ENCODE data around the gene TMEM141.
"Not testable (repeated sequence)": the region's sequence is repeated elsewhere in the genome, so short reads cannot be mapped to it uniquely, and the experiment has no call there.

TMEM141 gene

GRCh38 chr9:136820971-136821825, 30.1 kb downstream of the TMEM141 start:
- DNase-seq, result no peak

GRCh38 chr9:136821826-136822544, 30.8 kb downstream of the TMEM141 start:
- DNase-seq, result no peak

- DNase-seq, result no peak
Measured at GRCh38 chr9:136823136-136824046, 32.2 kb downstream of the TMEM141 start.

- no peak for DNase-seq
Measured at GRCh38 chr9:136824496-136825225, 33.5 kb downstream of the TMEM141 start.

GRCh38 chr9:136825295-136826187, 34.4 kb downstream of the TMEM141 start:
- no peak for DNase-seq

- DNase-seq, result no peak
Measured at GRCh38 chr9:136826188-136826541, 35.0 kb downstream of the TMEM141 start.

GRCh38 chr9:136826703-136827582, 35.8 kb downstream of the TMEM141 start:
- DNase-seq, result no peak

- DNase-seq, result no peak
Measured at GRCh38 chr9:136827794-136828473, 36.8 kb downstream of the TMEM141 start.

- DNase-seq, result no peak
Measured at GRCh38 chr9:136828474-136829140, 37.5 kb downstream of the TMEM141 start.

GRCh38 chr9:136829412-136829811, 38.3 kb downstream of the TMEM141 start:
- DNase-seq, result no peak

GRCh38 chr9:136829981-136830885, 39.1 kb downstream of the TMEM141 start:
- DNase-seq, result no peak

GRCh38 chr9:136831002-136831719, 40.0 kb downstream of the TMEM141 start:
- DNase-seq, result no peak

GRCh38 chr9:136831720-136832104, 40.6 kb downstream of the TMEM141 start:
- DNase-seq, result no peak

- no peak for DNase-seq
Measured at GRCh38 chr9:136832581-136832980, 41.4 kb downstream of the TMEM141 start.

GRCh38 chr9:136833381-136834048, 42.4 kb downstream of the TMEM141 start:
- DNase-seq, result not testable (repeated sequence)

GRCh38 chr9:136835162-136835931, 44.2 kb downstream of the TMEM141 start:
- no peak for DNase-seq

All from stimulated activated CD4-positive, alpha-beta T cell treated with anti-CD3 and anti-CD28 coated beads, Interleukin-1b, Interleukin-23, amount 100 ng/mL, for 48 hours (primary cell).